ENCODE data around the gene DGKB. TPM values are rescaled to one million over a fixed set of nuclear protein-coding genes. Genes with fewer than 3 reads are reported as not detected.

Gene DGKB
- total RNA-seq, 1 donor from 2014 or later = 0.72 TPM

GRCh38 chr7:14666913-14667312, 235.6 kb downstream of the DGKB start:
- Mint-ChIP-seq H3K27me3 (ENCODE audit: low read depth) (no peaks in the 10 kb centered on the region), H3K4me3 (no peak overlapping the region), H3K36me3 (ENCODE audit: low read depth) (no peaks in the 10 kb centered on the region), H3K27ac (ENCODE audit: unreplicated experiment) (no peak overlapping the region), H3K9me3 (peaks cover 3% of the 10 kb centered on the region), H3K4me1 (no peaks in the 10 kb centered on the region)
- TF ChIP-seq CTCF (conservative IDR thresholded peaks at IDR 0.05) = no peak
- DNase-seq (ENCODE audit: low read depth, low spot score) = no peak

GRCh38 chr7:14666304-14666703, 236.2 kb downstream of the DGKB start:
- Mint-ChIP-seq H3K27me3 (ENCODE audit: low read depth) (no peaks in the 10 kb centered on the region), H3K4me3 (no peak overlapping the region), H3K27ac (ENCODE audit: unreplicated experiment) (no peak overlapping the region), H3K4me1 (no peaks in the 10 kb centered on the region), H3K9me3 (peaks cover 3% of the 10 kb centered on the region), H3K36me3 (ENCODE audit: low read depth) (no peaks in the 10 kb centered on the region)
- no peak for DNase-seq (ENCODE audit: low read depth, low spot score)
- no peak for TF ChIP-seq CTCF (conservative IDR thresholded peaks at IDR 0.05)

GRCh38 chr7:14639801-14640200, 262.8 kb downstream of the DGKB start:
- H3K9me3 Mint-ChIP-seq = no peaks in the 10 kb centered on the region
- no peak for DNase-seq (ENCODE audit: low read depth, low spot score)
- TF ChIP-seq CTCF (conservative IDR thresholded peaks at IDR 0.05) = no peak

GRCh38 chr7:14639329-14639728, 263.2 kb downstream of the DGKB start:
- no peak for DNase-seq (ENCODE audit: low read depth, low spot score)
- H3K9me3 Mint-ChIP-seq = no peaks in the 10 kb centered on the region
- TF ChIP-seq CTCF (conservative IDR thresholded peaks at IDR 0.05) = no peak
- H3K4me1 Mint-ChIP-seq = no peaks in the 10 kb centered on the region
- no peak overlapping the region for H3K4me3 Mint-ChIP-seq
- no peaks in the 10 kb centered on the region for H3K27me3 Mint-ChIP-seq (ENCODE audit: low read depth)
- H3K27ac Mint-ChIP-seq (ENCODE audit: unreplicated experiment) = no peak overlapping the region
- H3K36me3 Mint-ChIP-seq (ENCODE audit: low read depth) = no peaks in the 10 kb centered on the region

More at GRCh38 chr7:14639801-14640200, 262.8 kb downstream of the DGKB start:
- Mint-ChIP-seq H3K36me3 (ENCODE audit: low read depth) (no peaks in the 10 kb centered on the region), H3K4me1 (no peaks in the 10 kb centered on the region), H3K27ac (ENCODE audit: unreplicated experiment) (no peak overlapping the region), H3K4me3 (no peak overlapping the region), H3K27me3 (ENCODE audit: low read depth) (no peaks in the 10 kb centered on the region)

GRCh38 chr7:14637968-14638367, 264.6 kb downstream of the DGKB start:
- H3K27me3 Mint-ChIP-seq (ENCODE audit: low read depth) = no peaks in the 10 kb centered on the region
- no peaks in the 10 kb centered on the region for H3K9me3 Mint-ChIP-seq
- no peak overlapping the region for H3K27ac Mint-ChIP-seq (ENCODE audit: unreplicated experiment)
- TF ChIP-seq CTCF (conservative IDR thresholded peaks at IDR 0.05) = no peak
- H3K4me1 Mint-ChIP-seq = no peaks in the 10 kb centered on the region
- no peaks in the 10 kb centered on the region for H3K36me3 Mint-ChIP-seq (ENCODE audit: low read depth)
- no peak overlapping the region for H3K4me3 Mint-ChIP-seq
- DNase-seq (ENCODE audit: low read depth, low spot score) = no peak

- H3K27me3 Mint-ChIP-seq (ENCODE audit: low read depth) = no peaks in the 10 kb centered on the region
- H3K27ac Mint-ChIP-seq (ENCODE audit: unreplicated experiment) = no peak overlapping the region
- H3K36me3 Mint-ChIP-seq (ENCODE audit: low read depth) = no peaks in the 10 kb centered on the region
- H3K4me1 Mint-ChIP-seq = no peaks in the 10 kb centered on the region
- no peak overlapping the region for H3K4me3 Mint-ChIP-seq
- DNase-seq (ENCODE audit: low read depth, low spot score) = no peak
- no peaks in the 10 kb centered on the region for H3K9me3 Mint-ChIP-seq
- no peak for TF ChIP-seq CTCF (conservative IDR thresholded peaks at IDR 0.05)
Observed at GRCh38 chr7:14635955-14636354, 266.6 kb downstream of the DGKB start.

Data from neural crest cell (in vitro differentiated cells).